ENCODE results near the gene SEC14L2. TPM values are rescaled to one million over a fixed set of nuclear protein-coding genes. Genes with fewer than 3 reads are reported as not detected.
A peak's percentile ranks its signal among the peaks of the same experiment; 100 is the strongest.
"Not testable (repeated sequence)": the region's sequence is repeated elsewhere in the genome, so short reads cannot be mapped to it uniquely, and the experiment has no call there.

The SEC14L2 gene
- polyA plus RNA-seq, 2 donors, result 27.2 to 29.1 TPM

DNA sequence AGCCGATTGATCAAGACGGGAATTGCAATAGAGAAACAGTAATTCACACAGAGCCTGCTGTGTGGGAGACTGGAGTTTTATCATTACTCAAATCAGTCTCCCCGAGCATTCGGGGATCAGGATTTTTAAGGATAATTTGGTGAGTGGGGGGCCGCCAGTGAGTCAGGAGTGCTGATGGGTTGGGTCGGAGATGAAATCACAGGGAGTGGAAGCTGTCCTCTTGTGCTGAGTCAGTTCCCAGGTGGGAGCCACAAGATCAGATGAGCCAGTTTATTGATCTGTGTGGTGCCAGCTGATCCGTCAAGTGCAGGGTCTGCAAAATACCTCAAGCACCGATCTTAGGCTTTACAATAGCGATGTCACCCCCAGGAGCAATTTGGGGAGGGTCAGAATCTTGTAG, 44.3 kb downstream of the SEC14L2 start:
- Histone ChIP-seq H3K4me3 (ENCODE audit: low read depth in 1 of 2, low read length in 2 of 2) (no peak overlapping the region), H3K27me3 (ENCODE audit: control insufficient read depth in 1 of 2, insufficient read depth in 2 of 2, low read length in 2 of 2) (no peaks in the 10 kb centered on the region)

DNA sequence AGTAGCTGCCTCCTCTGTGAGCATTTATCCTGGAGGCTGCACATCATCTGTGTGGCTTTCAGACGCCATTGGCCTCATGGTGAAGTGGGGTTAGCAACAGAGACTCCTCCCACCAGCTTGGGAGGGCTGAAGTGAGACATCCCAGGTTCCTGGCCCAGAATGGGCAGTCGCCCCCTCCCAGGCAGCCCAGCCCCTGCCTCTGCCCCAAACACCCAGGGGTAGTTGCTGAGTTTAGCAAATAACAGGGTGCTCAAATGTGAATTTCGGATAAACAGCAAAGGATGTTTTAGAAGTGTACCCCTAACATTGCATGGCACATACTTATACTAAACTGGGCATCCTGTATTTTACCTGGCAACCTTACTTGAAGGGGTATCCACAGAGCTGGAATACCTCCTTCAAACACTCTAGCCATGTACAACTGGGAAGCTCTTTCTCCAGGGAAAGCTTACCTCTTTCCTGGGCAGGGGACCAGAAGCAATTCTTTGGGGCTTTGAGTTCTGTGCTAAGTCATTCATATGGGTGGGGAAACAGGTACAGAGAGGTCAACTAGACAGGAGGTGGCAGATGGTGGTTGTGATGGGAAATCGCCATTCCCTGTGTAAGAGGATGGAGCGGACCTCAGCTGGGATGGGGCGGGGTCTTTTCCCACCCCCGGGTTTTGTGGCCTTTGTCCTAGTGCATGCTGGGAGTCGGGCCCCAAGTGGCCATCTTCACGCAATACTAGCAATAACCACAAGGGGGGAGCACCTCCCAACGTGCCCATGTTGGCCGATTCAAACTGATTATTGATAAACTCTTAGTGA, 48.0 kb downstream of the SEC14L2 start:
- no peaks in the 10 kb centered on the region for H3K9me3 ChIP-seq (ENCODE audit: control insufficient read depth in 2 of 2, insufficient read depth in 1 of 2, low read depth in 1 of 2, low read length in 1 of 2)
- 22 to 32% methylated on average over 11 of the region's 11 CpGs for WGBS, 2 donors
- no peaks in the 10 kb centered on the region for H3K27me3 ChIP-seq (ENCODE audit: control insufficient read depth in 1 of 2, insufficient read depth in 2 of 2, low read length in 2 of 2)
- peak overlapping the region in 1 of 2 donors; percentile 70 for H3K27ac ChIP-seq (ENCODE audit: low read depth in 2 of 2, low read length in 1 of 2)
- H3K4me3 ChIP-seq (ENCODE audit: low read depth in 1 of 2, low read length in 2 of 2), result no peak overlapping the region
- H3K4me1 ChIP-seq (ENCODE audit: control insufficient read depth in 2 of 2, insufficient read depth in 2 of 2, low read length in 1 of 2), result peaks cover 0 to 7% of the 10 kb centered on the region in 2 donors
- H3K36me3 ChIP-seq (ENCODE audit: control insufficient read depth in 2 of 2, insufficient read depth in 2 of 2, low read length in 1 of 2), result no peaks in the 10 kb centered on the region

More for the DNA sequence above, 44.3 kb downstream of the SEC14L2 start:
- H3K36me3 ChIP-seq (ENCODE audit: control insufficient read depth in 2 of 2, insufficient read depth in 2 of 2, low read length in 1 of 2), result no peaks in the 10 kb centered on the region
- peak overlapping the region in 1 of 2 donors; percentile 37 for H3K27ac ChIP-seq (ENCODE audit: low read depth in 2 of 2, low read length in 1 of 2)
- no peaks in the 10 kb centered on the region for H3K9me3 ChIP-seq (ENCODE audit: control insufficient read depth in 2 of 2, insufficient read depth in 1 of 2, low read depth in 1 of 2, low read length in 1 of 2)
- peaks cover 0 to 7% of the 10 kb centered on the region in 2 donors for H3K4me1 ChIP-seq (ENCODE audit: control insufficient read depth in 2 of 2, insufficient read depth in 2 of 2, low read length in 1 of 2)
- WGBS, 2 donors, result 76 to 79% methylated on average over 9 of the region's 9 CpGs

DNA sequence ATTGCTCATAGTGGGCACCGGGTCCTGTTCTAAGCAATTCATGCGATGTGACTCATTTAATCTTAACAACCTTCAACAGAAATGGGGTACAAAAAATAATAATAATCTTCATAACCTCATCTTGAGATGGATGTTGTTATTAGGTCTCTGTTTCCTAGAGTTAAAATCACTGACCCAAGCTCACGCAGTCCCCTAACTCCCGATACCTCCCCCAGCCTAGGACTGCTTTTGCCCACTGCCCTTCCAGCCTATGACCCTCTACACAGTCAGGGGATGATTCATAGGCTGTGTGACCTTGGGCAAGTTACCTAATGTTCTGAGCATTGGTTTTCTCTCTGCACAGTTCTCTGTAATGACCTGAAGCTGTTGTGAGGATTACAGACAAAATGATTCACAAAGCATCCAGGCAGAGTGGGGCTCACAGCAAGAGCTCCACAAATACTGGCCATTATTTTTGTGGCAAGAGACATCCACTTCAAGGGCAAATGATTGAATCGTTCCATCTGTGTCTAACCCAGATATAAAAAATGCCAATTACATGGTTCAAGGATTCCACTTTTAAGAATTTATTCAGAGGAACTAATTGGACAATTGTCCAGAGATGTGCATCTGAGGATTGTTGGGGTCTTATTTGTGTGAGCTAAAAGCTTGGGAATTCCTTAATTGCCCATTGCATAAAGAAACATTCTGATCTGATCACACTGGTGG, 48.8 kb downstream of the SEC14L2 start:
- no peaks in the 10 kb centered on the region for H3K36me3 ChIP-seq (ENCODE audit: control insufficient read depth in 2 of 2, insufficient read depth in 2 of 2, low read length in 1 of 2)
- H3K4me3 ChIP-seq (ENCODE audit: low read depth in 1 of 2, low read length in 2 of 2), result no peak overlapping the region
- H3K27ac ChIP-seq (ENCODE audit: low read depth in 2 of 2, low read length in 1 of 2), result no peak overlapping the region
- no peaks in the 10 kb centered on the region for H3K9me3 ChIP-seq (ENCODE audit: control insufficient read depth in 2 of 2, insufficient read depth in 1 of 2, low read depth in 1 of 2, low read length in 1 of 2)
- no peaks in the 10 kb centered on the region for H3K27me3 ChIP-seq (ENCODE audit: control insufficient read depth in 1 of 2, insufficient read depth in 2 of 2, low read length in 2 of 2)
- H3K4me1 ChIP-seq (ENCODE audit: control insufficient read depth in 2 of 2, insufficient read depth in 2 of 2, low read length in 1 of 2), result peaks cover 0 to 4% of the 10 kb centered on the region in 2 donors
- WGBS, 2 donors, result 46 to 55% methylated on average over 5 of the region's 5 CpGs

DNA sequence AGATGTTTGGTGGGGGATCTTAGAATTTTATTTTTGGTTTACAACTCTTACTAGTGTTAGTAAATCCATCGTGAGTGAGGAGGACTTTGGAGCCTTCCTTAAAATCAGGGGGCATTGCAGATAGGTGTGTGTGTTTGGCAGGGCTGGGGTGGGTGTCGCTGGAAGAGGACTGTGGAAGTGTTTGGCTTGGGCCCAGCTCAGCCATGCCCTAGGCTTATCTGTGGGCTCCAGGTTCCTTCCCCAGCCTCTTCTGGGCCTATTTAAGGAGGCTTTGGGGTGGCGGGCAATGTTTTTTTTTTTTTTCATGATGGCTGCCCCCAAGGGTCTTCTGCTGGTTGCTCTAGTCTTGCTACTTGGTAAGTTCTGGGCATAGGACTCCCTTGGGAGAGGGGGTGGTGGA, 50.8 kb downstream of the SEC14L2 start:
- Histone ChIP-seq H3K4me3 (ENCODE audit: low read depth in 1 of 2, low read length in 2 of 2) (no peak overlapping the region), H3K9me3 (ENCODE audit: control insufficient read depth in 2 of 2, insufficient read depth in 1 of 2, low read depth in 1 of 2, low read length in 1 of 2) (no peaks in the 10 kb centered on the region), H3K27ac (ENCODE audit: low read depth in 2 of 2, low read length in 1 of 2) (no peak overlapping the region), H3K36me3 (ENCODE audit: control insufficient read depth in 2 of 2, insufficient read depth in 2 of 2, low read length in 1 of 2) (no peaks in the 10 kb centered on the region), H3K27me3 (ENCODE audit: control insufficient read depth in 1 of 2, insufficient read depth in 2 of 2, low read length in 2 of 2) (no peaks in the 10 kb centered on the region), H3K4me1 (ENCODE audit: control insufficient read depth in 2 of 2, insufficient read depth in 2 of 2, low read length in 1 of 2) (peaks cover 0 to 4% of the 10 kb centered on the region in 2 donors)
- WGBS, 2 donors, result 84 to 93% methylated on average over 3 of the region's 3 CpGs

DNA sequence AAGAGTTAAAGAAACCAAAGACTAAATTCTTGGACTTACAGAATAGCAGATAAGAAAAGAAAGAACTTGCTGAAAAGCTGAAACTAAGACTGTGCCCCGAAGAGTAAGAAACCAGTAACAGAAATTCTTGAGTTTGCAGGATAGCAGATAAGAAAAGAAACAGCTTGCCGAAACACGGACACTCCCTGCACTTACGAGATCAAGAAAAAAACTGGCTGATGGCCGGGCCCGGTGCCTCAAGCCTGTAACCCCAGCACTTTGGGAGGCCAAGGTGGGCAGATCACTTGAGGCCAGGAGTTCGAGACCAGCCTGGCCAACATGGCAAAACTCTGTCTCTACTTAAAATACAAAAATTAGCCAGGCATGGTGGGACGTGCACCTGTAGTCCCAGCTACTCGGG, 54.7 kb downstream of the SEC14L2 start:
- not testable (repeated sequence) for H3K36me3 ChIP-seq (ENCODE audit: control insufficient read depth in 2 of 2, insufficient read depth in 2 of 2, low read length in 1 of 2); H3K4me3 ChIP-seq (ENCODE audit: low read depth in 1 of 2, low read length in 2 of 2); H3K4me1 ChIP-seq (ENCODE audit: control insufficient read depth in 2 of 2, insufficient read depth in 2 of 2, low read length in 1 of 2); H3K9me3 ChIP-seq (ENCODE audit: control insufficient read depth in 2 of 2, insufficient read depth in 1 of 2, low read depth in 1 of 2, low read length in 1 of 2); H3K27me3 ChIP-seq (ENCODE audit: control insufficient read depth in 1 of 2, insufficient read depth in 2 of 2, low read length in 2 of 2); H3K27ac ChIP-seq (ENCODE audit: low read depth in 2 of 2, low read length in 1 of 2)
- WGBS, 2 donors, result 38 to 39% methylated on average over 9 of the region's 9 CpGs

DNA sequence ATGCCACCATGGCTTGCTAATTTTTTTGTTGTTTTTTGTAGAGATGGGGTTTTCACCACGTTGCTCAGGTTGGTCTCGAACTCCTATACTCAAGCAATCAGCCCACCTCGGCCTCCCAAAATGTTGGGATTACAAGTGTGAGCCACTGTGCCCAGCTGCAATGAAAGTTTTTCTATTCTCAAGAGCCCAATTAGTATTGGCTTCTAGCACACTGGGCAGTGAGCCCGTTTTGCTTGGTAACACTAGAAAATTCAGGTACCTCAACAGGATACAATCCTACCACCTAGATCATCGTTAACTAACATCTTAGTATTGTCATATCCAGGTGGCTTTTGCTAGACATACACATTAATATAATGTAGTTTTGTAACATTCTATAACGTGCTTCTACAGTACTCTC, 56.0 kb downstream of the SEC14L2 start:
- no peaks in the 10 kb centered on the region for H3K36me3 ChIP-seq (ENCODE audit: control insufficient read depth in 2 of 2, insufficient read depth in 2 of 2, low read length in 1 of 2)
- no peaks in the 10 kb centered on the region for H3K27me3 ChIP-seq (ENCODE audit: control insufficient read depth in 1 of 2, insufficient read depth in 2 of 2, low read length in 2 of 2)
- H3K4me1 ChIP-seq (ENCODE audit: control insufficient read depth in 2 of 2, insufficient read depth in 2 of 2, low read length in 1 of 2), result peaks cover 0 to 4% of the 10 kb centered on the region in 2 donors
- no peaks in the 10 kb centered on the region for H3K9me3 ChIP-seq (ENCODE audit: control insufficient read depth in 2 of 2, insufficient read depth in 1 of 2, low read depth in 1 of 2, low read length in 1 of 2)
- no peak overlapping the region for H3K27ac ChIP-seq (ENCODE audit: low read depth in 2 of 2, low read length in 1 of 2)
- WGBS, 2 donors, result 81 to 89% methylated on average over 6 of the region's 6 CpGs
- H3K4me3 ChIP-seq (ENCODE audit: low read depth in 1 of 2, low read length in 2 of 2), result no peak overlapping the region

DNA sequence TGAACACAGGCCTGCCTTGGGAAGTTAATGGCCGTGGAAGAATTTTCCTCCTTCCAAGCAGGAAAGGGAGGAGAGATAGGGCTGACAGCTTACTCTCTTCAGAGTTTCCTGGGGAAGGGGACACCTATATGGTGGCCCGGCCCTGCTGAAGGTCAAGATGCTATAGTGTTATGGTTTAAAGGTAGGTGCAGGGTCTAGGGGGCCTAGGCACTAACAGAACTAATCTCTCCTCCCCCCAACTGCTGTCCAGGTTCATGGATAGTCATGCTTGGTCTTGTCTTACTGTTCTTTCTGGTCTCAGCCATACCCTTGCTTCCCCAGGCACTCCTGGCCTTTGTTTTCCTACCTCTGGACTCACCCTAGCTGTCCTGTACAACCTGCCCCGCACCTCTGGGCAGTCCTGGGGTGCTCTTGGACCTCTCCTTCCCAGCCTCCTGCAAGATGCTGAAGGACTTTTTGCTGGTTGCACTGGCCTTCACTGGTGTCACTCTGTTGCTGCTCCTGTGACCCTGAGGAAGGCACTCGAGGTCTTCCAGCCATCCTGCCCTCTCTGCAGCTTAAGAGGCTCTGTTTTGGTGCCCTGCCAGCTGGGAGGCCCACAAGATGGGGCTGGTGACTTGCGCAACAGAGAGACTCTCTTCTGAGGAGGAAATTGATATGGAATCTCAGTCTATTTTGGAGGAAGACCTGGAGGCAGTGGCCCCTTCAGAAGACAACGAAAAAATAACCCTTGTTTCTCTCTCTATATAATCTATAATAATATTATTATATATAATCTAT, 57.1 kb downstream of the SEC14L2 start:
- Histone ChIP-seq H3K4me1 (ENCODE audit: control insufficient read depth in 2 of 2, insufficient read depth in 2 of 2, low read length in 1 of 2) (peaks cover 0 to 8% of the 10 kb centered on the region in 2 donors), H3K4me3 (ENCODE audit: low read depth in 1 of 2, low read length in 2 of 2) (no peak overlapping the region), H3K27me3 (ENCODE audit: control insufficient read depth in 1 of 2, insufficient read depth in 2 of 2, low read length in 2 of 2) (no peaks in the 10 kb centered on the region), H3K36me3 (ENCODE audit: control insufficient read depth in 2 of 2, insufficient read depth in 2 of 2, low read length in 1 of 2) (no peaks in the 10 kb centered on the region), H3K27ac (ENCODE audit: low read depth in 2 of 2, low read length in 1 of 2) (no peak overlapping the region), H3K9me3 (ENCODE audit: control insufficient read depth in 2 of 2, insufficient read depth in 1 of 2, low read depth in 1 of 2, low read length in 1 of 2) (no peaks in the 10 kb centered on the region)
- WGBS, 2 donors, result 66 to 72% methylated on average over 6 of the region's 6 CpGs

DNA sequence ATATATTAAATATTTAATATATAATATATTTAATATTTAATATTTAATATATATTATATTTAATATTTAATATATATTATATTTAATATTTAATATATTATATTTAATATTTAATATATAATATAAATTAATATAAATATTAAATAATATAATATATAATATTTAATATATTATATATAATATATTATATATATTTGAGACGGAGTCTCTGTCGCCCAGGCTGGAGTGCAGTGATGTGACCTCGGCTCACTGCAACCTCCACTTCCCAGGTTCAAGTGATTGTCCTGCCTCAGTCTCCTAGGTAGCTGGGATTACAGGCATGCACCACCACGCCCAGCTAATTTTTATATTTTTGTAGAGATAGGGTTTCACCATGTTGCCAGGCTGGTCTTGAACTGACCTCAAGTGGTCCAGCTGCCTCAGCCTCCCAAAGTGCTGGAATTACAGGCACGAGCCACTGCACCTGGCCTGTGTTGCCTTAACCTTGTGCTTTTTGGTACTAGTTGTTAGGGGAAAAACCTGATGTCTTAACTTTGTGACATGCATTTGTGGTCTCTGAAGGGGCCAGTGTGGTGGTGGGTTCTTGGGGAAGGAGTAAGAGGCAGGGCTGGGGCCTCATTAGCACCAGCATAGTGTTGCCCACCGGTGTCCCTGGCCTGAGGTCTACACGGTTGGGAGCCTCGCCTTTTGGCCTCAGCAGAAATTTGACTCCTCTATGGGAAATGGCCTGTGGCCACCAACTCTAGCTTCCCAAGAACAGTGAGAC, 58.4 kb downstream of the SEC14L2 start:
- H3K27ac ChIP-seq (ENCODE audit: low read depth in 2 of 2, low read length in 1 of 2), result no peak overlapping the region
- no peak overlapping the region for H3K4me3 ChIP-seq (ENCODE audit: low read depth in 1 of 2, low read length in 2 of 2)
- no peaks in the 10 kb centered on the region for H3K27me3 ChIP-seq (ENCODE audit: control insufficient read depth in 1 of 2, insufficient read depth in 2 of 2, low read length in 2 of 2)
- H3K9me3 ChIP-seq (ENCODE audit: control insufficient read depth in 2 of 2, insufficient read depth in 1 of 2, low read depth in 1 of 2, low read length in 1 of 2), result peaks cover 0 to 2% of the 10 kb centered on the region in 2 donors
- 90 to 91% methylated on average over 8 of the region's 8 CpGs for WGBS, 2 donors
- no peaks in the 10 kb centered on the region for H3K36me3 ChIP-seq (ENCODE audit: control insufficient read depth in 2 of 2, insufficient read depth in 2 of 2, low read length in 1 of 2)
- H3K4me1 ChIP-seq (ENCODE audit: control insufficient read depth in 2 of 2, insufficient read depth in 2 of 2, low read length in 1 of 2), result peaks cover 4 to 8% of the 10 kb centered on the region in 2 donors

DNA sequence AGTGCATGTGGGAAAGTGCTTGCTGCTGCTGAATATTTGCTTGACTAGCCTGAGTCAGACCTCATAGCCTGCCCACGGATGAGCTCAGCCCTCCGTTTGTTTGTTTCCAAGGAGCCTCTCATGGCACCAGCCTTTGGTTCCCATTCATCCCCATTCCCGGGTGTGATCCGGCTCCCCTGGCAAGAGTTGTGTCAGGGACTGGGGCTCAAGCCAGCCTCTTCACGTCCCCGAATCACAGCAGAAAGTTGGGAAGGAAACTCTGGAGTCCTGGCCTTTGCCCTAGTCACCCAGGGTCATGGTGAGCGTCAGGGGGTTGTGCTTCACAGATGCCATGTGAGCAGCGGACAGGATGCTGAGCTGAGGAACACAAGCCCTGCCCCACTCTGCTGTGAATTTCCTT, 61.2 kb downstream of the SEC14L2 start:
- H3K27ac ChIP-seq (ENCODE audit: low read depth in 2 of 2, low read length in 1 of 2), result no peak overlapping the region
- H3K36me3 ChIP-seq (ENCODE audit: control insufficient read depth in 2 of 2, insufficient read depth in 2 of 2, low read length in 1 of 2), result no peaks in the 10 kb centered on the region
- peaks cover 0 to 3% of the 10 kb centered on the region in 2 donors for H3K9me3 ChIP-seq (ENCODE audit: control insufficient read depth in 2 of 2, insufficient read depth in 1 of 2, low read depth in 1 of 2, low read length in 1 of 2)
- H3K4me1 ChIP-seq (ENCODE audit: control insufficient read depth in 2 of 2, insufficient read depth in 2 of 2, low read length in 1 of 2), result peaks cover 6 to 8% of the 10 kb centered on the region in 2 donors
- WGBS, 2 donors, result 52 to 58% methylated on average over 8 of the region's 8 CpGs
- H3K4me3 ChIP-seq (ENCODE audit: low read depth in 1 of 2, low read length in 2 of 2), result no peak overlapping the region
- H3K27me3 ChIP-seq (ENCODE audit: control insufficient read depth in 1 of 2, insufficient read depth in 2 of 2, low read length in 2 of 2), result no peaks in the 10 kb centered on the region
